Thoracic aorta (tissue), 2 donors: ENCODE data around the gene FERMT3. TPM values are rescaled to one million over a fixed set of nuclear protein-coding genes. Genes with fewer than 3 reads are reported as not detected.

ENCODE experiments used
- ATAC-seq: fragments of 150-250 bp; one replicate; pipeline ENCODE4 v1.8.0; 2017; ENCODE audit warnings: low read depth; ENCODE audit not compliant: insufficient number of reproducible peaks, low FRiP score
- DNase-seq: peaks from one replicate; pipeline ENCODE4 v3.0.0-alpha.2; 2020; ENCODE audit warnings: low spot score
- H3K27ac ChIP-seq, 2 donors: fragments of 200-600 bp; sonication (generic); 1 replicate in 1 of 2; 2 replicates in 1 of 2; pipeline ENCODE4 v1.5.1; 2016; ENCODE audit warnings: mild to moderate bottlenecking in 2 of 2, moderate library complexity in 2 of 2
- H3K27me3 ChIP-seq: fragments of 200-600 bp; sonication (generic); replicated peaks from 2 replicates; pipeline ENCODE4 v1.6.0; 2016; ENCODE audit warnings: mild to moderate bottlenecking; ENCODE audit not compliant: insufficient read depth
- H3K36me3 ChIP-seq: fragments of 200-600 bp; sonication (generic); one replicate; pipeline ENCODE4 v1.5.1; 2016
- H3K4me1 ChIP-seq, 2 donors: fragments of 200-600 bp; sonication (generic); 1 replicate in 1 of 2; 2 replicates in 1 of 2; pipeline versions ENCODE4 v1.5.1 to v1.6.0; 2016; ENCODE audit warnings: low read depth in 2 of 2, mild to moderate bottlenecking in 1 of 2; ENCODE audit not compliant: control insufficient read depth in 1 of 2
- H3K4me3 ChIP-seq: fragments of 200-600 bp; sonication (generic); 2 replicates; pipeline ENCODE4 v1.5.1; 2016; ENCODE audit warnings: mild to moderate bottlenecking
- H3K9me3 ChIP-seq: fragments of 200-600 bp; sonication (generic); 2 replicates; pipeline ENCODE4 v1.5.1; 2016
- CTCF ChIP-seq: fragments of 200-600 bp; sonication (generic); IDR thresholded peaks from one replicate; pipeline ENCODE4 v1.5.1; 2019; ENCODE audit warnings: antibody characterized with exemption
- total RNA-seq, 2 donors: library from RNA; depleted of rRNA; stranded (reverse); fragments of >200 nt; gene quantifications; one replicate each; pipeline versions ENCODE4 v1.1.0 to v1.2.3, GENCODE V29; 2016

The FERMT3 gene
- total RNA-seq, 2 donors from 2014 or later, result 47.2 to 66.6 TPM

- ATAC-seq, result no peak
- TF ChIP-seq CTCF, result no peak
- no peak overlapping the region for H3K4me3 ChIP-seq
- DNase-seq, result no peak
- no peaks in the 10 kb centered on the region for H3K27me3 ChIP-seq
- peaks cover 3% of the 10 kb centered on the region for H3K36me3 ChIP-seq
- peaks cover 0 to 12% of the 10 kb centered on the region in 2 donors for H3K4me1 ChIP-seq
- no peaks in the 10 kb centered on the region for H3K9me3 ChIP-seq
- H3K27ac ChIP-seq, result no peak overlapping the region
Observed at GRCh38 chr11:64220798-64221197, 14.3 kb downstream of the FERMT3 start.

GRCh38 chr11:64222651-64223000 is 16.1 kb downstream of the FERMT3 start:
- H3K4me3 ChIP-seq, result no peak overlapping the region
- no peaks in the 10 kb centered on the region for H3K27me3 ChIP-seq

GRCh38 chr11:64223001-64223651 is 16.6 kb downstream of the FERMT3 start:
- Histone ChIP-seq H3K4me3 (no peak overlapping the region), H3K36me3 (peaks cover 3% of the 10 kb centered on the region), H3K27ac (no peak overlapping the region), H3K9me3 (no peaks in the 10 kb centered on the region), H3K27me3 (no peaks in the 10 kb centered on the region), H3K4me1 (peaks cover 3 to 29% of the 10 kb centered on the region in 2 donors)
- TF ChIP-seq CTCF, result no peak
- DNase-seq (no peak), ATAC-seq (no peak)

More at GRCh38 chr11:64222651-64223000, 16.1 kb downstream of the FERMT3 start:
- DNase-seq (no peak), ATAC-seq (no peak)
- H3K9me3 ChIP-seq, result no peaks in the 10 kb centered on the region
- H3K4me1 ChIP-seq, result peaks cover 3 to 24% of the 10 kb centered on the region in 2 donors
- no peak for TF ChIP-seq CTCF
- peaks cover 3% of the 10 kb centered on the region for H3K36me3 ChIP-seq
- H3K27ac ChIP-seq, result no peak overlapping the region

GRCh38 chr11:64224151-64224890 is 17.8 kb downstream of the FERMT3 start:
- H3K36me3 ChIP-seq, result peaks cover 3% of the 10 kb centered on the region

More at GRCh38 chr11:64224151-64224890, 17.8 kb downstream of the FERMT3 start:
- Histone ChIP-seq H3K27me3 (no peaks in the 10 kb centered on the region), H3K4me1 (peaks cover 5 to 38% of the 10 kb centered on the region in 2 donors), H3K9me3 (no peaks in the 10 kb centered on the region), H3K4me3 (no peak overlapping the region), H3K27ac (no peak overlapping the region)
- ATAC-seq (no peak), DNase-seq (no peak)
- TF ChIP-seq CTCF, result no peak
